Trophoblast cell (in vitro differentiated cells and primary cell): ENCODE measurements around the gene SMG5.

Experiments used
- DNase-seq, 2 donors: peaks; one replicate each; pipeline ENCODE4 v3.0.0-alpha.2; 2016
- H2AFZ ChIP-seq: 2 replicates; pipeline ENCODE4 v1.6.1; 2013; ENCODE audit warnings: low read length, moderate library complexity, mild to moderate bottlenecking; ENCODE audit not compliant: insufficient read depth, poor library complexity
- H2AK5ac ChIP-seq: 2 replicates; pipeline ENCODE4 v1.6.1; 2013; ENCODE audit warnings: mild to moderate bottlenecking, low read length
- H2BK120ac ChIP-seq: 2 replicates; pipeline ENCODE4 v1.6.1; 2013; ENCODE audit warnings: low read length, mild to moderate bottlenecking, moderate library complexity; ENCODE audit not compliant: insufficient read depth, poor library complexity
- H2BK12ac ChIP-seq: 2 replicates; pipeline ENCODE4 v1.6.1; 2013; ENCODE audit warnings: mild to moderate bottlenecking, low read length, moderate library complexity
- H2BK5ac ChIP-seq: 2 replicates; pipeline ENCODE4 v1.6.1; 2013; ENCODE audit warnings: low read length, low read depth, moderate library complexity, mild to moderate bottlenecking; ENCODE audit not compliant: poor library complexity
- H3K14ac ChIP-seq: 2 replicates; pipeline ENCODE4 v1.6.1; 2013; ENCODE audit warnings: mild to moderate bottlenecking, low read length
- H3K18ac ChIP-seq: 2 replicates; pipeline ENCODE4 v1.6.1; 2013; ENCODE audit warnings: mild to moderate bottlenecking, low read length
- H3K23ac ChIP-seq: 2 replicates; pipeline ENCODE4 v1.6.1; 2013; ENCODE audit warnings: low read length
- H3K27ac ChIP-seq: 2 replicates; pipeline ENCODE4 v1.5.1; 2013; ENCODE audit warnings: low read depth, mild to moderate bottlenecking, inconsistent platforms, low read length, moderate library complexity
- H3K27me3 ChIP-seq: 2 replicates; pipeline ENCODE4 v1.6.1; 2013; ENCODE audit warnings: inconsistent platforms, mild to moderate bottlenecking, low read length, moderate library complexity; ENCODE audit not compliant: insufficient read depth
- H3K36me3 ChIP-seq, 2 experiments: 1 replicate in 1 of 2; 2 replicates in 1 of 2; pipeline ENCODE4 v1.6.1; 2013; ENCODE audit warnings: low read length in 2 of 2, mild to moderate bottlenecking in 2 of 2, moderate library complexity in 1 of 2; ENCODE audit not compliant: insufficient read depth in 2 of 2, control insufficient read depth in 1 of 2
- H3K4ac ChIP-seq: 2 replicates; pipeline ENCODE4 v1.6.1; 2013; ENCODE audit warnings: low read depth, mild to moderate bottlenecking, low read length, moderate library complexity
- H3K4me1 ChIP-seq, 2 experiments: 1 replicate in 1 of 2; 2 replicates in 1 of 2; pipeline ENCODE4 v1.6.1; 2013; ENCODE audit warnings: low read length in 2 of 2, mild to moderate bottlenecking in 2 of 2, moderate library complexity in 1 of 2; ENCODE audit not compliant: insufficient read depth in 2 of 2, control insufficient read depth in 1 of 2
- H3K4me2 ChIP-seq: 2 replicates; pipeline ENCODE4 v1.6.1; 2013; ENCODE audit warnings: inconsistent platforms, mild to moderate bottlenecking, low read length, moderate library complexity
- H3K4me3 ChIP-seq: 2 replicates; pipeline ENCODE4 v1.5.1; 2013; ENCODE audit warnings: mild to moderate bottlenecking, low read depth, low read length, inconsistent platforms
- H3K79me1 ChIP-seq: one replicate; pipeline ENCODE4 v1.6.1; 2013; ENCODE audit warnings: low read length
- H3K79me2 ChIP-seq: 2 replicates; pipeline ENCODE4 v1.6.1; 2013; ENCODE audit warnings: low read length, mild to moderate bottlenecking; ENCODE audit not compliant: control insufficient read depth, insufficient read depth, poor library complexity
- H3K9ac ChIP-seq: 2 replicates; pipeline ENCODE4 v1.6.1; 2013; ENCODE audit warnings: mild to moderate bottlenecking, low read length
- H3K9me3 ChIP-seq: 2 replicates; pipeline ENCODE4 v1.6.1; 2013; ENCODE audit warnings: low read depth, mild to moderate bottlenecking, control low read depth, inconsistent platforms, low read length; ENCODE audit not compliant: insufficient read depth
- H4K12ac ChIP-seq: 2 replicates; pipeline ENCODE4 v1.6.1; 2013; ENCODE audit warnings: low read depth, mild to moderate bottlenecking, low read length, moderate library complexity
- H4K8ac ChIP-seq: 2 replicates; pipeline ENCODE4 v1.6.1; 2013; ENCODE audit warnings: low read depth, mild to moderate bottlenecking, low read length, moderate library complexity
- H4K91ac ChIP-seq: one replicate; pipeline ENCODE4 v1.6.1; 2013; ENCODE audit warnings: low read depth, mild to moderate bottlenecking, low read length, moderate library complexity
- WGBS: extraction: QIAGEN DNeasy Blood & Tissue Kit; methylation state at CpG from one replicate; pipeline ENCODE4 v1.1.7; 2013; ENCODE audit warnings: missing lambda C conversion rate; ENCODE audit not compliant: insufficient read length, insufficient coverage; ENCODE audit errors: extremely low coverage; 5-methylcytosine and 5-hydroxymethylcytosine counted together

Gene SMG5

GRCh38 chr1:156246241-156246780 lies 36.3 kb downstream of the SMG5 start:
- Histone ChIP-seq H4K91ac (no peak overlapping the region), H3K4me2 (no peak overlapping the region), H4K12ac (no peak overlapping the region), H3K9ac (no peak overlapping the region), H3K18ac (no peak overlapping the region), H3K4me1 (peaks cover 12% of the 10 kb centered on the region in 2 experiments), H2BK12ac (no peak overlapping the region), H3K4me3 (no peak overlapping the region), H3K9me3 (peaks cover 2% of the 10 kb centered on the region), H3K27ac (no peak overlapping the region), H2BK120ac (no peak overlapping the region), H2BK5ac (no peak overlapping the region), H3K23ac (no peak overlapping the region), H2AK5ac (no peak overlapping the region), H4K8ac (no peak overlapping the region), H3K79me2 (no peaks in the 10 kb centered on the region), H3K14ac (no peak overlapping the region), H2AFZ (no peak overlapping the region), H3K36me3 (peaks cover 28 to 35% of the 10 kb centered on the region in 2 experiments), H3K79me1 (no peaks in the 10 kb centered on the region), H3K27me3 (no peaks in the 10 kb centered on the region), H3K4ac (no peak overlapping the region)
- DNase-seq, result no peak
- WGBS, result no CpG with 5 or more reads among the region's 10 CpGs

- Histone ChIP-seq H3K9me3 (peaks cover 2% of the 10 kb centered on the region), H4K12ac (no peak overlapping the region), H3K36me3 (peaks cover 21 to 28% of the 10 kb centered on the region in 2 experiments), H3K14ac (no peak overlapping the region), H3K4me3 (no peak overlapping the region), H2BK120ac (no peak overlapping the region), H3K4me1 (peaks cover 5% of the 10 kb centered on the region in 2 experiments), H2BK5ac (no peak overlapping the region), H2BK12ac (no peak overlapping the region), H2AFZ (peak overlapping the region; percentile 12), H3K23ac (no peak overlapping the region), H3K79me1 (no peaks in the 10 kb centered on the region), H2AK5ac (no peak overlapping the region), H3K18ac (no peak overlapping the region), H4K91ac (no peak overlapping the region), H3K4me2 (no peak overlapping the region), H4K8ac (no peak overlapping the region), H3K27me3 (no peaks in the 10 kb centered on the region), H3K4ac (no peak overlapping the region), H3K79me2 (no peaks in the 10 kb centered on the region), H3K27ac (no peak overlapping the region), H3K9ac (no peak overlapping the region)
- DNase-seq, result peak; percentile 49 to 70
- no CpG with 5 or more reads among the region's 69 CpGs for WGBS
Observed at GRCh38 chr1:156245451-156246232, 37.0 kb downstream of the SMG5 start.

GRCh38 chr1:156244712-156245111 lies 37.9 kb downstream of the SMG5 start:
- H3K27me3 ChIP-seq, result no peaks in the 10 kb centered on the region
- WGBS, result no CpG with 5 or more reads among the region's 17 CpGs
- no peak overlapping the region for H3K4me3 ChIP-seq
- no peak overlapping the region for H3K4me2 ChIP-seq
- H3K4me1 ChIP-seq, result peaks cover 1 to 2% of the 10 kb centered on the region in 2 experiments
- H2BK12ac ChIP-seq, result no peak overlapping the region
- H3K9me3 ChIP-seq, result peaks cover 2% of the 10 kb centered on the region
- no peak overlapping the region for H2AFZ ChIP-seq
- peaks cover 15 to 22% of the 10 kb centered on the region in 2 experiments for H3K36me3 ChIP-seq
- no peak overlapping the region for H2BK5ac ChIP-seq
- no peak overlapping the region for H3K14ac ChIP-seq
- H3K79me2 ChIP-seq, result no peaks in the 10 kb centered on the region
- H4K8ac ChIP-seq, result no peak overlapping the region
- DNase-seq, result no peak
- H3K9ac ChIP-seq, result no peak overlapping the region
- no peak overlapping the region for H4K91ac ChIP-seq
- H4K12ac ChIP-seq, result no peak overlapping the region
- no peak overlapping the region for H3K4ac ChIP-seq
- H3K79me1 ChIP-seq, result no peaks in the 10 kb centered on the region
- H3K18ac ChIP-seq, result no peak overlapping the region
- no peak overlapping the region for H2AK5ac ChIP-seq
- no peak overlapping the region for H2BK120ac ChIP-seq
- H3K23ac ChIP-seq, result no peak overlapping the region
- H3K27ac ChIP-seq, result no peak overlapping the region

GRCh38 chr1:156244126-156244525 lies 38.5 kb downstream of the SMG5 start:
- Histone ChIP-seq H2BK12ac (no peak overlapping the region), H3K9ac (no peak overlapping the region), H3K36me3 (peaks cover 15 to 20% of the 10 kb centered on the region in 2 experiments), H3K4me3 (no peak overlapping the region), H3K4me1 (no peaks in the 10 kb centered on the region), H4K91ac (no peak overlapping the region), H3K27ac (no peak overlapping the region), H3K9me3 (peaks cover 2% of the 10 kb centered on the region), H3K23ac (no peak overlapping the region), H2AK5ac (no peak overlapping the region), H3K14ac (no peak overlapping the region), H3K27me3 (no peaks in the 10 kb centered on the region), H2BK120ac (no peak overlapping the region), H3K79me1 (no peaks in the 10 kb centered on the region), H3K18ac (no peak overlapping the region), H4K12ac (no peak overlapping the region), H4K8ac (no peak overlapping the region), H3K4ac (no peak overlapping the region), H2BK5ac (no peak overlapping the region), H3K79me2 (no peaks in the 10 kb centered on the region), H2AFZ (no peak overlapping the region), H3K4me2 (no peak overlapping the region)
- no CpG with 5 or more reads among the region's 2 CpGs for whole genome bisulfite sequencing
- no peak for DNase-seq
